D721Med (cell line): Measurements from ENCODE around the gene MCTP1.

ENCODE experiments used
- DNase-seq: peaks from one replicate; pipeline ENCODE4 v3.0.0; 2011; ENCODE audit warnings: low spot score; ENCODE audit not compliant: insufficient read length
- FAIRE-seq: peaks from 2 replicates; lab custom pipeline; 2011; peaks lifted over from hg19 to GRCh38; lab: Jason Lieb, UNC
- TF ChIP-seq, protein P1 (sequence below): IDR thresholded peaks from 2 replicates; pipeline ENCODE4 v1.5.1; 2012; ENCODE audit warnings: mild to moderate bottlenecking, control low read depth; ENCODE audit not compliant: insufficient read depth; ENCODE audit errors: missing control alignments

Gene MCTP1

DNA sequence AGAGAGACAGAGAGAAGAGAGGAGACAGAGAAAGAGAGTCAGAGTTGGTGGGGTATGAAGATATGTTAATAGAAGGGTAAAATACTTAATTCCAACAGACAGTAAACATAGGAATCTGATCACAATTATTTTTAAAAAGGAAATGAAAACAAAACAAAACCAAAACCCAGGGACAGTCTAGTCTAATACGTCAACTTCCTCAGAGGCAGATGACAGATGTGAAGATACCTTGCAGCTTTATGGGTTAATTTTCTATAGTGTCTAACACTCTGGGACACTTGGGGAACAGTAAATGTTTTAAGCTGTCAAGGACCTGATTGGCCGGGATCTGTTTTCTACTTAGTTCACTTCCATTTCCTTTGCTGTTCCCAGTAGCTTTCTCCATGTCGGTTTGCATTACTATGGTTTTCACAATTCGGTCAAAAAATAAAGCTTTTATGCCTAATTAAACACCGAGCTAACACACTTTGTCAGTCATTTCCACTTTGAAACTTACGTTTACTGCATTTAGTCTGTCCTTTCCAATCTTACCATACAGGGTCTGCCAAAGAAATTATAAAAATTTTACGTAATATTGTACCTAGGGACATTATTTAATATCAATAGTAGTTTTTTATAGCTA is 216.5 kb downstream of the MCTP1 start:
- DNase-seq (no peak), FAIRE-seq (no peak)
- TF ChIP-seq, protein P1, sequence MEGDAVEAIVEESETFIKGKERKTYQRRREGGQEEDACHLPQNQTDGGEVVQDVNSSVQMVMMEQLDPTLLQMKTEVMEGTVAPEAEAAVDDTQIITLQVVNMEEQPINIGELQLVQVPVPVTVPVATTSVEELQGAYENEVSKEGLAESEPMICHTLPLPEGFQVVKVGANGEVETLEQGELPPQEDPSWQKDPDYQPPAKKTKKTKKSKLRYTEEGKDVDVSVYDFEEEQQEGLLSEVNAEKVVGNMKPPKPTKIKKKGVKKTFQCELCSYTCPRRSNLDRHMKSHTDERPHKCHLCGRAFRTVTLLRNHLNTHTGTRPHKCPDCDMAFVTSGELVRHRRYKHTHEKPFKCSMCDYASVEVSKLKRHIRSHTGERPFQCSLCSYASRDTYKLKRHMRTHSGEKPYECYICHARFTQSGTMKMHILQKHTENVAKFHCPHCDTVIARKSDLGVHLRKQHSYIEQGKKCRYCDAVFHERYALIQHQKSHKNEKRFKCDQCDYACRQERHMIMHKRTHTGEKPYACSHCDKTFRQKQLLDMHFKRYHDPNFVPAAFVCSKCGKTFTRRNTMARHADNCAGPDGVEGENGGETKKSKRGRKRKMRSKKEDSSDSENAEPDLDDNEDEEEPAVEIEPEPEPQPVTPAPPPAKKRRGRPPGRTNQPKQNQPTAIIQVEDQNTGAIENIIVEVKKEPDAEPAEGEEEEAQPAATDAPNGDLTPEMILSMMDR: no peak

DNA sequence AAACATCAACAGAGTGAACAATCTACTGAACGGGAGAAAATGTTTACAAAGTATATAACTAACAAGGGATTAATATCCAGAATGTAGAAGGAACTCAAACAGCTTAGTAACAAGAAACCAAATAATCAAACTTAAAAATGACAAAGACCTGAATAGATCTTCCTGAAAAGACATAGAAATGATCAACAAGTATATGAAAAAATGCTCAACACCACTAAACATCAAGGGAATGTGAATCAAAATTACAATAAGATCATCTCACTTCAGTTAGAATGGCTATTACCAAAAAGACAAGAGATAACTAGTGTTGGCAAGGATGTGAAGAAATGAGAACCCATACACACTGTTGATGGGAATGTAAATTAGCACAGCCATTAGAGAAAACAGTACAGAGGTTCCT is 218.8 kb downstream of the MCTP1 start:
- DNase-seq (no peak), FAIRE-seq (no peak)
- TF ChIP-seq, protein P1: no peak

DNA sequence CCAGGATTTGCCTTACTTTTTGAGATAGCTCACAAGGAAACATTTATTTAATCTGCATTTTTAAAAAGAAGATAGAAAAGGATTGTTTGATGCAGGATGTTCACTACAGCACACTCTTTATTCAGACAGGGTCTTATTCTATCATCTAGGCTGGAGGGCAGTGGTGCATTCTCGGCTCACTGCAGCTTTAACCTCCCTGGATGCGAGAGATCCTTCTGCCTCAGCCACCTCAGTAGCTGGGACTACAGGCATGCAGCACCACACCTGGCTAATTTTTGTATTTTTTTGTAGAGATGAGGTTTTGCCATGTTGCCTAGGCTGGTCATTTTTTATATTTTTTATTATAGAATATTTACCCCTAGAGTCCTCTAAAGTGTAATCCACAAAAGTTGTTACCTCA is 221.4 kb downstream of the MCTP1 start:
- no peak for FAIRE-seq
- DNase-seq: no peak
- TF ChIP-seq, protein P1: no peak

DNA sequence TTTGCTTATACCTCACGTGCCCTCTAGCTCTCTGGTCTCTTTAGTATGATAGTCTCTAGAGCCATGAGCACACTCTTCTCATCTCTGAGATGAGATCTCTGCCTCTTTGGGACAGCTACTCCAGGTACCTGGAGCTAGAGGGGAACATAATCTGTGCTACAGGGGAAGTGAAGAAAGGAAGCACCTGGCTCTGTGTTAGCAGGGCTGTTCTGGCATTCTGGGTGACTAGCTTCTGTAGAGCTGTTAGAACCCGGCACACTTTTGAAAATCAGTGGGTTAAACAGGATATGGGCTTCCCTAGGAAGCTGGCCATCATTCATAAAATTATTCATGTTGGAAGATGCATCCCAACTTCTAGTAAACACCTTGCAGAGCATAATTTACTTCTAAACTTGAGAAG is 224.8 kb downstream of the MCTP1 start:
- TF ChIP-seq, protein P1: no peak
- DNase-seq: no peak
- FAIRE-seq: no peak

DNA sequence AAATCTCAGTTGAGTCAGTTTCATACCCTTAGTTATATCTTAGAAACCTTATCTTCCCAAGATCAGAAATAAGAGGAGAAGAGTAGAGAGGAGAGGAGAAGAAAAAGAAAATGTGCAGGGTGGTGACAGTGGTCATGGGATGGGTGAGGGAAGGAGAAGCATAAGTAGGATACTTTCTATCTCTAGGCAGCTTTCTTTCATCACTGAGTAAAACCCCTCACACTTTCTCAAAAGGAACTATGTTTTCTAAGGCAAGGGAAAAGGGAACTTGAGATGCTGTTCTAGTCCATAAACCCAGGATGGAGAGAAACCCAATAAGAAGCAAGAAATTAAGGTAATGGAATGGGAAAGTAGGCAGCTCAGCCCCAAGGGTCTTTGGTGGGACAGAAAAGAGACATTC is 225.3 kb downstream of the MCTP1 start:
- FAIRE-seq (no peak), DNase-seq (no peak)
- TF ChIP-seq, protein P1: no peak

DNA sequence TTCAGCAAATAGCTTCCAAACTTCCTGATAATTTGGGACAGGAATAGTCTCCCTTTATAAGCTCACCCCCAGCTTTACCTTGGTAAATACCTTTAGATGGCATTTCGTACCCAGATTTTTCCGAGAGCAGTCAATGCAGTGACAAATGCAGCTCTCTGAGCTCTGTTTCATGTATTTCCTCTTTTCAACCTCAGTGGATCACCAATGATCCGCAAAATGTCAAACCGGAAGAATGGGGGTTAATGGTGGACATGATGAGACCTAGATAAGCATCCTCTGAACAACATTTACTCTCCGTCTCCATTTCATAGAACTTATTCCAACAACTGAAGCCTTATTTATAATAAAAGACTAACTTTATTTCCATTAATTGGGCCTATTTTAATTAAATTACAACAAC is 227.3 kb downstream of the MCTP1 start:
- TF ChIP-seq, protein P1: no peak
- FAIRE-seq (no peak), DNase-seq (no peak)

DNA sequence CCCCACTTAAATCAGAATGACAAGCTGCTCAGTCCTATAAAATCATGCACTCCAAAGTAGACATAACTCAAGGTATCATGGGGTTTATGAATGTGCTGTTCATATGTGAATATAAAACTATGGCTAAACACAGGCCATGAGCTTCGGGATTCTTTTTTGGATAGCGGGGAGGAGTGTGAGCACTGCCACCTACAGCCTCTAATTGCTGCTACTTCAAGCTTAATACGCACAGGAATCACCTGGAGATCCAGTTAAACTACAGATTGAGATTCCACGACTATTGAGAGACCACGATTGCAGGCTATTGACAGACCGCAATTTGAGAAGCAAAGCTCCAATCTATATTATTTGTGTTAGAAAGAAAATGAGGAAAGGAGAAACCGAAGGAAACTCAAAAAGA is 231.6 kb downstream of the MCTP1 start:
- FAIRE-seq: no peak
- DNase-seq: no peak
- TF ChIP-seq, protein P1: no peak
